Mucosa of stomach (tissue), 1 donor: Measurements from ENCODE around the gene CMIP.

Experiments used
- H3K27me3 ChIP-seq: one replicate; pipeline ENCODE4 v1.7.0; 2013; ENCODE audit warnings: mild to moderate bottlenecking, low read length; ENCODE audit not compliant: control insufficient read depth, insufficient read depth
- H3K36me3 ChIP-seq: one replicate; pipeline ENCODE4 v1.7.0; 2013; ENCODE audit warnings: low read length; ENCODE audit not compliant: control insufficient read depth, insufficient read depth
- H3K4me1 ChIP-seq: one replicate; pipeline ENCODE4 v1.7.0; 2013; ENCODE audit warnings: mild to moderate bottlenecking, low read length; ENCODE audit not compliant: control insufficient read depth, insufficient read depth
- H3K4me3 ChIP-seq: one replicate; pipeline ENCODE4 v1.7.0; 2013; ENCODE audit warnings: low read length
- H3K9ac ChIP-seq: one replicate; pipeline ENCODE4 v1.7.0; 2013; ENCODE audit warnings: mild to moderate bottlenecking, low read length, moderate library complexity
- H3K9me3 ChIP-seq: one replicate; pipeline ENCODE4 v1.7.0; 2013; ENCODE audit warnings: mild to moderate bottlenecking, low read length, moderate library complexity; ENCODE audit not compliant: control insufficient read depth
- donor health status: Pancreatic carcinoma.

The CMIP gene

DNA sequence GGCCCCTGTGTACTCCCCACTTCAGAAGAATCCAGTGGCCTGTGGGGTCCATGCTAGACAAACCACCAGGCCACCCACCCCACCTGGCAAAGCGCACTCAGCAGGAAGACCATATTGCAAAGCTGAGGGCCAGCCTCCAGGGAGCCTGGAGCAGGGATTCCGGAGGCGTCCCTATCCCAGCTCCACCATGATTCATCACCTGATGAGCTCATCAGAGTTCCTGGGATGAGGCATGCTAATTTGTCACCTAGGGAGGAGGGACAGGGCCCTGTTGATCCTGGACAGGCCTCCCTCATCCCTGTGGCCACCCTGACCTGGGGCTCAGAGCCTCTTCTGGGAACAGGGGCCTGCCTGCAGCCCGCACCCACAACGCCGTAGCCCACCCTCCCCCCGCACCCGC lies 202.9 kb downstream of the CMIP start:
- Histone ChIP-seq H3K27me3 (no peaks in the 10 kb centered on the region), H3K4me3 (no peak overlapping the region), H3K36me3 (no peaks in the 10 kb centered on the region), H3K4me1 (peaks cover 11% of the 10 kb centered on the region), H3K9ac (no peak overlapping the region), H3K9me3 (no peaks in the 10 kb centered on the region)

DNA sequence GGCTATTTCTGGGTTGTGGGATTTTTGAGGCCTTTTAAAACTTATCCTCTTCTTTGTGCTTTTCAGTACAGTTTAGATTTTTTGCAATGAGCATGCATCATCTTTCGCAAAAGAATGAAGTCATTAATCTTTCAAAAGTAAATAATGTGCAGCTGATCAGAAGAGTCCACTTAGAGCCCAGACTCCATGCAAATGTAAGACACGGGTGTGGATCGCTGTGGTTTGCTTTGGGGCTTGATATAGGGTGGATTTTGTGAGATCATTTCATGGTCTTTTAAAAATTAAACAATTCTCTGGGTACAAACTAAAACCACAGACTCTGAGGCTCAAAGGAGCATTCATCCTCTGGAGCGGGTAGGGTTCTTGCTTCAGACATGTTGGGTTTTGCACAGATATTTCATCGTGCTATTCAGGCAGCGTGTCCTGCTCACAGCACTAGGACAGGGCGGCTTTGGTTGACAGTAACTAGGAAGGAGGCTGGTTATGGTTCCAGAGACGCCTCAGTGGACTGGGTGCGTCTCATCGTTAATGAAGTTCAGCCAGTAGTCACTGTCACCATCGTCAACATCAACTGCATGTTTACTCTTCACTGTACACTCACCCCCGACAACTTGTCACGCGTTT lies 205.1 kb downstream of the CMIP start:
- H3K9me3 ChIP-seq: no peaks in the 10 kb centered on the region
- no peaks in the 10 kb centered on the region for H3K36me3 ChIP-seq
- H3K9ac ChIP-seq: no peak overlapping the region
- H3K4me3 ChIP-seq: no peak overlapping the region
- no peaks in the 10 kb centered on the region for H3K27me3 ChIP-seq
- H3K4me1 ChIP-seq: peaks cover 11% of the 10 kb centered on the region

GRCh38 chr16:81650281-81650680 lies 205.7 kb downstream of the CMIP start:
- Histone ChIP-seq H3K36me3 (no peaks in the 10 kb centered on the region), H3K4me3 (no peak overlapping the region), H3K9me3 (no peaks in the 10 kb centered on the region), H3K27me3 (no peaks in the 10 kb centered on the region), H3K4me1 (peaks cover 11% of the 10 kb centered on the region), H3K9ac (no peak overlapping the region)

GRCh38 chr16:81650982-81651562 lies 206.5 kb downstream of the CMIP start:
- Histone ChIP-seq H3K36me3 (no peaks in the 10 kb centered on the region), H3K4me3 (no peak overlapping the region), H3K27me3 (no peaks in the 10 kb centered on the region), H3K9ac (no peak overlapping the region), H3K9me3 (no peaks in the 10 kb centered on the region), H3K4me1 (peaks cover 11% of the 10 kb centered on the region)

DNA sequence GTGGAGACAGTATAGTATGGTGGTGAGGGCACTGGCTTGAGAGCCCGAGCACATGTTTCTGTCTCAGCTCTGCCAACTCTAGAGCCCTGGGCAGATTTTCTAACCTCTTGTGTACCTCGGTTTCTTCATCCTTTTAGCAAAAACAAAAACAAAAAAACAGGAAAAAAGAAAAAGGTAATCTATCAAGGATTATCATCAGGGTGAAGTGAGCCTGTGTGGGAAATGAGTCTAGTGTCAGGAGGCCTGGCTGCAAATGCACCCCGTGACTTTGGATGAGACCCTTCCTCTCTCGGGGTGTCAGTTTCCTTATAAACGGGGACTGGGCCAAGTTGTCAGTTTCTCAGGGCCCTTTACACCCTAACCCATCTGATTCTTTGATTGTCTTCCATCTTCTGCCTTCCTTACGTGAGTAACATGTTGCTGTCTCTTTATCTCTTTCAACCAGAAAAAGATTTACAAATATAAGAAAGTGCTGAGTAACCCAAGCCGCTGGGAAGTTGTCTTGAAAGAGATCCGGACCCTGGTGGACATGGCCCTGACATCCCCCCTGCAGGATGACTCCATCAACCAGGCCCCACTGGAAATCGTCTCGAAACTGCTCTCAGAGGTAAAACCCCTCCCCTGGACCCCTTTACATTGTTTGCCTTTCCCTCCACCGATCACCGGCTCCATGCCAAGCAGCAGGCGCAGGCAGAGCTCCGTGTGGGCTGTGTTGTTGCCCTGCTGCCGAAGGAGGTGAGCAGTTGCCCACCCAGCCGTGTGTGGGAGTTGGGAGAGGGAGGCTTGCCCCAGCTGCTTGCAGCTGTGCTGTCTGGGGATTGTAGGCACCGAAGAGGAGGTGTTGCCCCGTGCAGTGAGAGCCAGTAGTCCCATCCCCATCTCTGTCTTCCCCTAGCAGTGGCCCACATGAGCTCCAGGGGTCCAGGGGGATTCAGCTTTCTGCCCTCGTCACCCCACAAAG lies 207.4 kb downstream of the CMIP start:
- Histone ChIP-seq H3K4me3 (no peak overlapping the region), H3K9me3 (no peaks in the 10 kb centered on the region), H3K9ac (peak overlapping the region; percentile 40), H3K36me3 (no peaks in the 10 kb centered on the region), H3K4me1 (peaks cover 11% of the 10 kb centered on the region), H3K27me3 (no peaks in the 10 kb centered on the region)

DNA sequence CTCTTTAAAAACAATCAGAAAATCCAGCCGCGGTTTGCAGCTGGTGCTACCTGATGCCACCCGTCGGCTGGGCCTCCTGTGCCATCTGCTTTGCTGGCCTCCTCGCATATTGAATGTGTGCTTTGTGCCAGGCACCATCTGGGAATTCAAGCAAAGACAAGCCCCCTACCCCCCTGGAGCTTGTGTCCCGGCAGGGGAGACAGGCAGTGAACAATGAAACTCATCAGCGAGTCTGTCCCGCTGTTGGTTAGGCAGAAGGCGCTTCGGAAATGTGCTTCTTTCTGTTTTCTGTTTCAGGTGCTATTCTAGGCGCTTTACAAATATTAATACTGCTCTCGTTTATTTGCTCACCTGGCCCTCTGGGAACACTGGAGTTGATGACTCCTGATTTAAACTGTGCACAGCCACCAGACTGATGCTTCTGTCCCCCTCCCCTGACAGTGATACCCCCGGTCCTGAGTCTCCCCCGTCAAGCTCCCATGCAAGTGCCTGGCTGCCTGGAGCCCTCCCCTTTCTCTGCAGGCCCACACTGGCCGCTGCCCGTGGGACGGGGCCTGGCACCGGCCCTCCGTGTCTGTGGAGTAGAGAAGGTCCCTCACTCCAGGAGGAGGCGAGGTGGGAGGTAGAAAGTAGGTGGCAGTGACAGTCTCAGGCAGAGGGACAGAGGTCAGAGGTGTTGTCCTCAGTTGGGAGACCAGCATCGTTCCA lies 208.3 kb downstream of the CMIP start:
- no peak overlapping the region for H3K4me3 ChIP-seq
- peaks cover 11% of the 10 kb centered on the region for H3K4me1 ChIP-seq
- H3K9me3 ChIP-seq: no peaks in the 10 kb centered on the region
- H3K9ac ChIP-seq: peak overlapping the region; percentile 40
- H3K27me3 ChIP-seq: no peaks in the 10 kb centered on the region
- H3K36me3 ChIP-seq: no peaks in the 10 kb centered on the region

- Histone ChIP-seq H3K27me3 (no peaks in the 10 kb centered on the region), H3K36me3 (no peaks in the 10 kb centered on the region), H3K4me3 (no peak overlapping the region), H3K9me3 (no peaks in the 10 kb centered on the region), H3K4me1 (peaks cover 4% of the 10 kb centered on the region), H3K9ac (no peak overlapping the region)
Observed at GRCh38 chr16:81654346-81654745, 209.7 kb downstream of the CMIP start.

GRCh38 chr16:81655469-81656162 lies 211.0 kb downstream of the CMIP start:
- Histone ChIP-seq H3K9ac (no peak overlapping the region), H3K9me3 (no peaks in the 10 kb centered on the region), H3K4me1 (peaks cover 3% of the 10 kb centered on the region), H3K36me3 (no peaks in the 10 kb centered on the region), H3K4me3 (no peak overlapping the region), H3K27me3 (no peaks in the 10 kb centered on the region)

GRCh38 chr16:81657224-81657623 lies 212.6 kb downstream of the CMIP start:
- peaks cover 5% of the 10 kb centered on the region for H3K36me3 ChIP-seq
- no peaks in the 10 kb centered on the region for H3K27me3 ChIP-seq
- no peaks in the 10 kb centered on the region for H3K4me1 ChIP-seq
- no peak overlapping the region for H3K9ac ChIP-seq
- no peak overlapping the region for H3K4me3 ChIP-seq
- no peaks in the 10 kb centered on the region for H3K9me3 ChIP-seq

DNA sequence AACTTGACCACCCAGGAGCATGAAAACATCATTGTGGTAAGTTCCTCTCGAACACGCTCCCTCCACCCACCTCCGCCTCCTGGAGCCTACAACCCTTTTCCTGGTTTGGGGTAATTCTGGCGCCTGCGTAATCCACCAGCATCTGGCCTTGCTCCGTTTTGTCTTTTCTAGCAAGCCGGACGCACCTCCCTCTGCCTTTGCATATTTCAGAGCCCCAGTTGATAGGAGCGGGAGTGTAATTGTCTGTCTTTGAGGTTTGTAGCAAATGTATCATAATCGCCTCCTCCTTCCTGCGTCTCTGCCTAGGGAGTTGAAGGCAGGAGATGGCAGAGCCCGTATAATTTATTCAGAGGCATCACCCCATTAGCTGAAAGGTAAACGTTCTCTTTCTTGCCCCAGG lies 213.2 kb downstream of the CMIP start:
- Histone ChIP-seq H3K9ac (no peak overlapping the region), H3K4me3 (no peak overlapping the region), H3K4me1 (no peaks in the 10 kb centered on the region), H3K36me3 (peaks cover 6% of the 10 kb centered on the region), H3K27me3 (no peaks in the 10 kb centered on the region), H3K9me3 (no peaks in the 10 kb centered on the region)

- H3K9ac ChIP-seq: no peak overlapping the region
- H3K4me3 ChIP-seq: no peak overlapping the region
- H3K27me3 ChIP-seq: no peaks in the 10 kb centered on the region
- no peaks in the 10 kb centered on the region for H3K4me1 ChIP-seq
- H3K9me3 ChIP-seq: no peaks in the 10 kb centered on the region
- peaks cover 6% of the 10 kb centered on the region for H3K36me3 ChIP-seq
Observed at GRCh38 chr16:81658373-81658772, 213.8 kb downstream of the CMIP start.
